Stimulated activated CD4-positive, alpha-beta T cell treated with anti-CD3 and anti-CD28 coated beads, Interleukin-1b, Interleukin-23, amount 100 ng/mL, for 4 hours (primary cell): Measurements from ENCODE around the gene PLIN5.

Experiments used
- DNase-seq, 2 donors: peaks; one replicate each; pipeline ENCODE4 v3.0.0-alpha.2; 2020; ENCODE audit warnings: low read depth in 2 of 2

PLIN5 gene

GRCh38 chr19:4504891-4505569 lies 30.0 kb downstream of the PLIN5 start:
- no peak for DNase-seq

DNA sequence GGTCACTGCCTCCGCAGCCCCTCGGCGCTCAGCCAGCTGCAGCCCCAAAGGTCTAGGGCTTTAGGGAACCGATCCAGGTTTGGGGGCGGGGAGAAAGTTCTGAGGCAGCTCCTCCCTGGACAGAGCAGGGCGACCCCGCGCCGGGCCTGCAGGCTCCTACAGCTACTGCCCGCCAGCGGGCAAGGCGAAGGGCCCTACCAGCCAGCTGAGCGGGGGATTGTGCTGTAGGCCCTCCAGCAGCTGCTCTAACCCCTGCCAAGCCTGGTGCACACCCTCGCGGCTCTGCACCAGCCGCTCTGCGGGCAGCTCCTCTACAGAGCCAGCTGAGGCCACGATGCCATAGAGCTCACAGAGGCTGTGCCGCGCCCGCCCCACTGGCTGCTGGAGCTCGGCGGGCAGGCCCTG lies 30.7 kb downstream of the PLIN5 start:
- no peak for DNase-seq

DNA sequence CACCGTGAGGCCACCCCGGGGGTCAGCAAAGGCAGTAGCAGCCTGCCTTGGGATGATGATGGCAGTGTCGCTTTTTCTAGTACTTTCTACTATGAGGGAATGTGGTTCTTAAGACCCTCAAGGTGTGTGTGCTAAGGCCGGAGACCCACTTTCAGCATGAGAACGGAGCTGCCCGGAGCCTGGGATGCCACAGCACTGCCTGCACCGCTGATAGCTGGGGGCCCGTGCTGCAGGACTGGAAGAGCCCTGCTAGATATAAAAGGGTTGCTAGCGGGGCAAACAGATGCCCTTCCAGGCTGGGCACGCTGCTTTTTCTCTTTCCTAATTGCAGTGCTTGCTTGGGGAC lies 31.2 kb downstream of the PLIN5 start:
- no peak for DNase-seq

DNA sequence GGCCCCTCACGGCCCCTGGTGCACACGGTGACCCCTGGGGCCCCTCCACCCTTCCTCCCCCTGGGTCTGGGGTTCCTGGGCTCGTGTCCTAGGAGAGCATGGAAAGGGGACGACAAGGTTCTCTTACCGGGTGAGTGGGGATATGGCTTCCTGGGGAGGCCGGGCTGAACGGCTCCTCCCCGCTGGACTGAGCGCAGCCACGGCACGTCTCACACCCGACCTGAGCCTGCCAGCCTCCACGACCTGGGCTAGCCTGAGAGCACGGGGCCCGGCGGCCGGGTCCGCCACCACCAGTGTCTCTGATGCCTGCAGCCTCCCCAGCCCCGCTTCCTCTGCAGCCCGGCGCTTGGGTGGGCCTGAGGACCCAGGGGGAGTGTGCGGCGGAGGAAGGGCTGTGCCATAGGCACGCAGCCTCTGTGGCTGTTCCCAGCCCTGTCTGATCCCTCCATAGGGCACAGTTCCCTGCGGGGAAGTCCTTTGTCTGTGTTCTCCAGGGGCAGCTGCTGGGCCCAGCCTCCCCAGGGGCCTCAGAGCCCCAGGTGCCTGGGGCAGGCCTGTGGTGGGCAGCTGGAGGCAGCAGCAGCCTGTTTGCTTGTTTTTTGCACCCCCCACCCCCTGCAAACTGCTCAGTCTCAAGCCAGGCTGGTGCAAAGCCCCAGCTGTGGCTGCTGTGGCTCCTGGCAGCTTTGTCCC lies 31.7 kb downstream of the PLIN5 start:
- DNase-seq: no peak

- no peak for DNase-seq
These were observed 32.5 kb downstream of the PLIN5 start for GRCh38 chr19:4502282-4503131.

DNA sequence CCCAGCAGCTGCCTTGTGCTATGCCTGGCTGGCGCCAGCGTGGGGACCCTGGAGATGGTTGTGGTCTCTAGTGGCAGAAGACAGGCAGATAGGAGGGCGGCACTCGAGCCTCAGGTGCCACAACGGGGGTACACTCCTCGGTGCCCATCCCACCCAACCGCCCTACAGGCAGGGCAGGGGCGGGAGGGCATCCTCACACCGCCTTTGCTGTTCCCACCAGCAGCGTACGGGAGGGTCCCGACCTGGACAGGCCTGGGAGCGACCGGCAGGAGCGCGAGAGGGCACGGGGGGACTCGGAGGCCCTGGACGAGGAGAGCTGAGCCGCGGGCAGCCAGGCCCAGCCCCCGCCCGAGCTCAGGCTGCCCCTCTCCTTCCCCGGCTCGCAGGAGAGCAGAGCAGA lies 33.3 kb downstream of the PLIN5 start:
- no peak for DNase-seq

- no peak for DNase-seq
These were observed 34.0 kb downstream of the PLIN5 start for GRCh38 chr19:4500841-4501591.

GRCh38 chr19:4499855-4500254 lies 35.2 kb downstream of the PLIN5 start:
- DNase-seq: no peak

- no peak for DNase-seq
These were observed 35.7 kb downstream of the PLIN5 start for GRCh38 chr19:4499318-4499717.

DNA sequence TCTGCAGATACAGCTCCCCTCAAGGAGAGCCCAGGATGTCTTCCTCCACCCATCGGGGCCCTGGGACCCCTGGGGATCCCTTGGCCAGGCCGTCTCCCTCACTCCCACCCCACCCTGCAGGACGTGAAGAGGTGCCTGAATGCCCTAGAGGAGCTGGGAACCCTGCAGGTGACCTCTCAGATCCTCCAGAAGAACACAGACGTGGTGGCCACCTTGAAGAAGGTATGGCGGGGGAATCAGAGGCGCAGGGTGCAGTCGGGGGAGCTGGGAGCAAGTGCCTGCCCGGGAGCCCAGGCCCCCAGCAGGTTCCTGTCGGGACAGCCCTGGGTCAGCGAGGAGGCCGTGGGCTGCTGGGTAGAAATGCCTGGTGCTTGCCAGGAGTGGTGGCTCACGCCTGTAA lies 36.3 kb downstream of the PLIN5 start:
- no peak for DNase-seq

DNA sequence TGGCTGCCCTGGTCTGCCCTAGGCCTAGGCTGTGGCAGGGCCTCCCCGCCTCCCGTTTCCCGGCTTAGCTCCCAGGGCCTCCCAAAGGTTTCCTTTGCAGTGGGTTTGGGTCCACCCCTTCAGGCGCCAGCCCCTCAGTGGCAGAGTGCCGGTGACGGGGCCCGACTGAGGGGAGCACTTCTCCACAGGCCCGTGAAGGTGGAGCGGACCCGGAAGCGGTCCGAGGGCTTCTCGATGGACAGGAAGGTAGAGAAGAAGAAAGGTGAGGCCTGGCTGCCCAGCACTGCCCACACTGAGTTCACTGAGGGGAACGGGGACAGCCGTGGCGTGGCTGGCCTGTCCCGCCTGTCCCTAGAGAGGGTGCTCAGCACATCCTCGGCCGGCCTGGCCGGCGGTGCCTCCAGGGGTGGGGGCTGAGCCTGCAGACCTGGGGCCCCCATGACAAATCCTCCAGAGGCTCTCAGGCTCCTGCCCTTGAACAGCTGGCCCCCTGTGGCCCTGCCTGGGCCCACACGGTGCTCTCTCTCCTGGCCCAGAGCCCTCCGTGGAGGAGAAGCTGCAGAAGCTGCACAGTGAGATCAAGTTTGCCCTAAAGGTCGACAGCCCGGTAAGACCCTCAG lies 37.1 kb downstream of the PLIN5 start:
- no peak for DNase-seq

- no peak for DNase-seq
These were observed 38.7 kb downstream of the PLIN5 start for GRCh38 chr19:4496304-4496703.

- DNase-seq: no peak
These were observed 39.6 kb downstream of the PLIN5 start for GRCh38 chr19:4495471-4495870.

DNA sequence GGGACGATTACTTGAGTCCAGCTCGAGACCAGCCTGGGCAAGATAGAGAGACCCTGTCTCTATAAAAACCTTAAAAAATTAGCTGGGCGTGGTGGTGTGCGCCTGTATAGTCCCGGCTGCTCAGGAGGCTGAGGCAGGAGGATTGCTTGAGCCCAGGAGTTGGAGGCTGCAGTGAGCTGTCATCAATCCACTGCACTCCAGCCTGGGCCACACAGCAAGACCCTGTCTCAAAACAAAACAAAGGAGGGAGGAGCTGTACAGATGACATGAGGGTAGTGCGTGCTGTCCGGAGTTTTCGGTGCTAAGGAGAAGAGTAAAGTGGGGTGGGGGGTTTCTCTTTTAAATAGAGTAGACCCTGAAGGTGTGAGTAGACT lies 40.3 kb downstream of the PLIN5 start:
- no peak for DNase-seq

DNA sequence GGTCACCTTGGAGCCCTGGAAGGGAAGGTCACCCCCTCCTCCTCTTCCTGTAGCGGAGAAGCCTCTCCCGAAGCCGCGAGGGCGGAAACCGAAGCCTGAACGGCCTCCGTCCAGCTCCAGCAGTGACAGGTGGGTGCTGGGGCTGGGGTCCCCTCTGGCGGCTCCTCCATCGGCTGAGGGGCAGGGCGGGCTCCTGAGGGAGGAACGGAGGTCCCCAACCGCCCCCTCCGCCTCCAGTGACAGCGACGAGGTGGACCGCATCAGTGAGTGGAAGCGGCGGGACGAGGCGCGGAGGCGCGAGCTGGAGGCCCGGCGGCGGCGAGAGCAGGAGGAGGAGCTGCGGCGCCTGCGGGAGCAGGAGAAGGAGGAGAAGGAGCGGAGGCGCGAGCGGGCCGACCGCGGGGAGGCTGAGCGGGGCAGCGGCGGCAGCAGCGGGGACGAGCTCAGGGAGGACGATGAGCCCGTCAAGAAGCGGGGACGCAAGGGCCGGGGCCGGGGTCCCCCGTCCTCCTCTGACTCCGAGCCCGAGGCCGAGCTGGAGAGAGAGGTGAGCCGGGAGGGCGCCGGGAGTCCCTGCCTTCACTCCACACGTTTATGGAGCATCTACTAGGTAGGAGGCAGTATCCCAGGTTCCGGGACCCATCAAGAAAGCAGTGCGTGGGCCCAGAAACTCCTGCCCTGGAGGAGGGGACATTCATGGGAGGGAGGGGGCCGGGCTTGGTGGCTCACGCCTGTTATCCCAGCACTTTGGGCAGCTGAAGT lies 40.9 kb downstream of the PLIN5 start:
- no peak for DNase-seq

GRCh38 chr19:4493104-4493928 lies 41.7 kb downstream of the PLIN5 start:
- DNase-seq: no peak

DNA sequence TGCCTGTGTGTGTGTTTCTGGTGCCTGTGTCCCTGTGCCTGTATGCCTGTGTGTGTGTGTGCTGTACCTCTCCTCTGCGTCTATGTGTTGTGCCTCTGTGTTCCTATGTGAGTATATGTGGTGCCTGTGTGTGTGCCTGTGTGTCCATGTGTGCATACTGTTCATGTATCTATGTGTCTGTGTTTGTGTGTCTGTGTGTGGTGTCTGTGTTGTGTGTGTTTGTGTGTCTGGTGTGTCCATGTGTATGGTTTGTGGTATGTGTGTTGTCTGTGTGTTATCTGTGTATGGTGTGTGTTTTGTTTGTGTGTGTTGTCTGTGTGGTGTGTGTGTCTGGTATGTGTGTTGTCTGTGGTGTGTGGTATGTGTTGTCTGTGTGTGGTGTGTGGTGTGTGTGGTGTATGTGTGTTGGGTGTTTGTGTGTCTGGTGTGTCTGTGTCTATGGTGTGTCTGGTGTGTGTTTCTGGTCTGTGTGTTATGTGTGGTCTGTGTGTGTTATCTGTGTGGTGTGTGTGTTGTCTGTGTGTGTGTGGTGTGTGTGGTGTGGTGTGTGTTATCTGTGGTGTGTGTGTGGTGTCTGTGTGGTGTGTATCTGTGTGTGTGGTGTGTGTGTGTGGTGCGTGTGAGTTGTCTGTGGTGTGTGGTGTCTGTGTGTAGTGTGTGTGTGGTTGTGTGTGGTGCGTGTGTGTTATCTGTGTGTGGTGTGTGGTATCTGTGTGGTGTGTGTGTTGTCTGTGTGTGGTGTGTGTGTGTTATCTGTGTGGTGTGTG lies 42.5 kb downstream of the PLIN5 start:
- no peak for DNase-seq

- DNase-seq: no peak
These were observed 43.6 kb downstream of the PLIN5 start for GRCh38 chr19:4491446-4491845.

DNA sequence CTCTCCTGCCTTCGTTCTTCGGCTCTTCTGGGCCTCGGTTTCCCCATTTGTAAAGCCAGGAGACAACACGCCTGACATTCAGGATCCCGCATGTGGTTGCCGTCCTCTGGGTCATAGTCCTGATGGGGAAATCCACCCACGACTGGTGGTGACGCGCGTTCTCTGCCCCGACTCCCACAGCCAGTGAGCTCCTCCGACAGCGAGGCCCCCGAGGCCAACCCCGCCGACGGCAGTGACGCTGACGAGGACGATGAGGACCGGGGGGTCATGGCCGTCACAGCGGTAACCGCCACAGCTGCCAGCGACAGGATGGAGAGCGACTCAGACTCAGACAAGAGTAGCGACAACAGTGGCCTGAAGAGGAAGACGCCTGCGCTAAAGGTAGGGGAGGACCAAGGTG lies 46.5 kb downstream of the PLIN5 start:
- DNase-seq: no peak
